Hepatocyte (in vitro differentiated cells): Measurements from ENCODE around the gene IFI30.

Experiments
- CTCF ChIP-seq: fragments of 200-600 bp; sonication (generic); IDR thresholded peaks from 2 replicates; pipeline ENCODE4 v1.5.1; 2016; ENCODE audit warnings: antibody characterized with exemption, mild to moderate bottlenecking; ENCODE audit not compliant: poor library complexity
- EZH2 ChIP-seq: fragments of 200-600 bp; sonication (generic); IDR thresholded peaks from 2 replicates; pipeline ENCODE4 v1.6.1; 2016; ENCODE audit warnings: antibody characterized with exemption, mild to moderate bottlenecking, borderline replicate concordance

GRCh38 chr19:18196511-18196845 is 22.9 kb downstream of the IFI30 start:
- TF ChIP-seq CTCF (no peak), EZH2 (no peak)
